Gastroesophageal sphincter (tissue), 4 donors: Measurements from ENCODE around the gene RNF128. TPM values are rescaled to one million over a fixed set of nuclear protein-coding genes. Genes with fewer than 3 reads are reported as not detected.

ENCODE experiments used
- ATAC-seq: fragments of 150-250 bp; one replicate; pipeline ENCODE4 v1.9.1; 2016; ENCODE audit warnings: mild to moderate bottlenecking, moderate library complexity
- H3K27ac ChIP-seq, 4 donors: fragments of 200-600 bp; sonication (generic) in 3 of 4; 1 replicate in 3 of 4; 2 replicates in 1 of 4; pipeline ENCODE4 v1.5.1; 2016 to 2019
- H3K27me3 ChIP-seq: fragments of 200-600 bp; sonication (generic); one replicate; pipeline ENCODE4 v1.5.1; 2019
- H3K36me3 ChIP-seq, 2 donors: fragments of 200-600 bp; sonication (generic); one replicate each; pipeline ENCODE4 v1.5.1; 2019; ENCODE audit warnings: control low read depth in 1 of 2
- H3K4me1 ChIP-seq, 3 donors: fragments of 200-600 bp; sonication (generic); 1 replicate in 2 of 3; 2 replicates in 1 of 3; pipeline ENCODE4 v1.5.1; 2016 to 2019; ENCODE audit warnings: control low read depth in 2 of 3
- H3K4me3 ChIP-seq, 2 donors: fragments of 200-600 bp; sonication (generic); one replicate each; pipeline ENCODE4 v1.5.1; 2019; ENCODE audit warnings: mild to moderate bottlenecking in 1 of 2, moderate library complexity in 1 of 2
- H3K9me3 ChIP-seq, 3 donors: fragments of 200-600 bp; sonication (generic); one replicate each; pipeline ENCODE4 v1.5.1; 2017 to 2019; ENCODE audit warnings: control low read depth in 2 of 3
- EP300 ChIP-seq: sonication (generic); formaldehyde crosslinking; IDR thresholded peaks from one replicate; pipeline ENCODE4 v1.6.1; 2017; ENCODE audit warnings: antibody characterized with exemption, mild to moderate bottlenecking
- POLR2A ChIP-seq, 2 donors: fragments of 450-650 bp; IDR thresholded peaks; one replicate each; pipeline ENCODE4 v1.6.1; 2017; ENCODE audit warnings: antibody characterized with exemption in 2 of 2, mild to moderate bottlenecking in 2 of 2, moderate library complexity in 1 of 2
- POLR2AphosphoS5 ChIP-seq: sonication (generic); formaldehyde crosslinking; IDR thresholded peaks from one replicate; pipeline ENCODE4 v1.6.1; 2017; ENCODE audit warnings: antibody characterized with exemption
- WGBS, 2 donors: methylation state at CpG; one replicate each; pipeline ENCODE4 v1.1.5; 2018; ENCODE audit warnings: low coverage in 1 of 2; 5-methylcytosine and 5-hydroxymethylcytosine counted together
- total RNA-seq, 4 donors: library from RNA; depleted of rRNA; stranded (reverse); fragments of >200 nt; gene quantifications; one replicate each; pipeline ENCODE4 v1.1.0, GENCODE V29; 2016
- TF ChIP-seq, protein P1 (sequence below), 4 experiments: fragments of 200-600 bp in 2 of 4; fragments of 450-650 bp in 2 of 4; sonication (generic) in 1 of 4; IDR thresholded peaks; one replicate each; pipeline ENCODE4 v1.5.1; 2017 to 2019; ENCODE audit warnings: antibody characterized with exemption in 4 of 4, mild to moderate bottlenecking in 2 of 4, moderate library complexity in 2 of 4

The RNF128 gene
- total RNA-seq, 4 donors from 2014 or later = 0.27 to 0.72 TPM; not detected in 2

DNA sequence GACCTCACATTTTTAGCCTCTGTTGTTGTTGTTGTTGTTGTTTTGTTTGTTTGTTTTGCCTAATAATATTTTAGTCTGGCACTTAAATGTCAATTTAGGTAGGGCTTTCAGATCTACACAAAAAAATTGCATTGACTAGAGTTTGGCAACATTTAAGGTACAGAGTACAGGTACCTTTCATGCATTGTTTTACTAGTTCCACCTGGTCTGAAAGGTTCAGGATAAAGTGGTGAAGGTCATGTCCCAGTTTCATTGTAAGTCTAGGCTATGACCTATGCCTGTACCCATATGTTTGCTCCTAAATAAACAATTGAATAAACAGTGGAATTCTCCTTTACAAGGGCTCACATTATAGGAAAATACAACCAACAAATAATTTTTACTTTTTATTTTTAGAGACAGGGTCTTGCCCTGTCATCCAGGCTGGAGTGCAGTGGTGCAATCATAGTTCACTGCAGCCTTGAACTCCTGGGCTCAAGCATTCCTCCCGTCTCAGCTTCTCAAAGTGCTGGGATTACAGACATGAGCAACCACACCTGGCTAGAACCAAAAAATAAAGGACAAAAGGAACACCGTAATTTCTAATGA lies 13.8 kb downstream of the RNF128 start:
- H3K27me3 ChIP-seq = no peaks in the 10 kb centered on the region
- ATAC-seq = no peak
- no peak overlapping the region for H3K4me3 ChIP-seq
- H3K4me1 ChIP-seq = no peaks in the 10 kb centered on the region
- H3K36me3 ChIP-seq = no peaks in the 10 kb centered on the region
- WGBS, 2 donors = 47 to 60% methylated on average over 2 of the region's 2 CpGs
- no peaks in the 10 kb centered on the region for H3K9me3 ChIP-seq
- no peak for TF ChIP-seq POLR2AphosphoS5
- TF ChIP-seq, protein P1, sequence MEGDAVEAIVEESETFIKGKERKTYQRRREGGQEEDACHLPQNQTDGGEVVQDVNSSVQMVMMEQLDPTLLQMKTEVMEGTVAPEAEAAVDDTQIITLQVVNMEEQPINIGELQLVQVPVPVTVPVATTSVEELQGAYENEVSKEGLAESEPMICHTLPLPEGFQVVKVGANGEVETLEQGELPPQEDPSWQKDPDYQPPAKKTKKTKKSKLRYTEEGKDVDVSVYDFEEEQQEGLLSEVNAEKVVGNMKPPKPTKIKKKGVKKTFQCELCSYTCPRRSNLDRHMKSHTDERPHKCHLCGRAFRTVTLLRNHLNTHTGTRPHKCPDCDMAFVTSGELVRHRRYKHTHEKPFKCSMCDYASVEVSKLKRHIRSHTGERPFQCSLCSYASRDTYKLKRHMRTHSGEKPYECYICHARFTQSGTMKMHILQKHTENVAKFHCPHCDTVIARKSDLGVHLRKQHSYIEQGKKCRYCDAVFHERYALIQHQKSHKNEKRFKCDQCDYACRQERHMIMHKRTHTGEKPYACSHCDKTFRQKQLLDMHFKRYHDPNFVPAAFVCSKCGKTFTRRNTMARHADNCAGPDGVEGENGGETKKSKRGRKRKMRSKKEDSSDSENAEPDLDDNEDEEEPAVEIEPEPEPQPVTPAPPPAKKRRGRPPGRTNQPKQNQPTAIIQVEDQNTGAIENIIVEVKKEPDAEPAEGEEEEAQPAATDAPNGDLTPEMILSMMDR (IDR thresholded peaks at IDR 0.05) = no peak
- TF ChIP-seq POLR2A (IDR thresholded peaks at IDR 0.05) = no peak
- TF ChIP-seq EP300 = no peak
- H3K27ac ChIP-seq = no peak overlapping the region

DNA sequence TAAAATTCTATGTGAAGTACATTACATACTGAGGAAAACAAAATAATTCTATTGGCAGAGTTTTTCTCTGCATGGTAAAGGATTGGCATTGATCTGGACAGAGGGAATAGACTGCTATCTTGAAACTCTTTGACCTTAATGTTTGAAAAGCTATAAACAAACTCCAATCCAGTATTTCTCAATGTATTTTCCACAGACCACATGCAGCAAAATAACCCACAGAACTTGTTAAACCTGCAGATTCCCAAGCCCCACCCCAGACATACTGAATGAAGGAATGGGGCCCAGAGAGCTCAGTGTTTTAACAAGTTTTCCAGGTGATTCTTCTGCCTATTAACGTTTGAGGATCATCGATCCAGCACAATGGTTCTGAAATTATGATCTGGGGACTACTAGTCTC lies 15.7 kb downstream of the RNF128 start:
- TF ChIP-seq POLR2A (IDR thresholded peaks at IDR 0.05) (no peak), POLR2AphosphoS5 (no peak), EP300 (no peak)
- TF ChIP-seq, protein P1 (IDR thresholded peaks at IDR 0.05) = no peak
- no peaks in the 10 kb centered on the region for H3K27me3 ChIP-seq
- H3K4me3 ChIP-seq = no peak overlapping the region
- H3K27ac ChIP-seq = no peak overlapping the region
- H3K36me3 ChIP-seq = no peaks in the 10 kb centered on the region
- no peaks in the 10 kb centered on the region for H3K4me1 ChIP-seq
- H3K9me3 ChIP-seq = no peaks in the 10 kb centered on the region
- ATAC-seq = no peak
- 60 to 68% methylated on average over 2 of the region's 2 CpGs for WGBS, 2 donors

DNA sequence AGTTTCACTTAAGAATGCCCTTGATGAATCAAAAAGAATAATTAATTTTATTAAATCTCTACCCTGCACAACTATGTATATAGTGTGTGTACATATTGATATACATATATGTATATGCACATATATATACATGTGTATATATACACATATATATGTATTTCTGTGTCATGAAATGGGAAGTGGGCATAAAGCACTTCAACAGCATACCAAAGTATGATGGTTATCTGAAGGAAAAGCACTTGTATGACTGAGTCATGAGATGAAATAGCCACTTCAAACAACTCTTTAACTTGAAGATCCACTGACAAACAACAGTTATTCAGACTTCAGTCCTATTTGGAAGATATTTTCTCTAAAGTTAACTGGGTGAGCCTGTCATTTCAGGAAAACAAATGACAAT lies 16.3 kb downstream of the RNF128 start:
- H3K4me3 ChIP-seq = no peak overlapping the region
- no peak overlapping the region for H3K27ac ChIP-seq
- no peak for ATAC-seq
- no peaks in the 10 kb centered on the region for H3K9me3 ChIP-seq
- H3K27me3 ChIP-seq = no peaks in the 10 kb centered on the region
- no peaks in the 10 kb centered on the region for H3K36me3 ChIP-seq
- no peak for TF ChIP-seq POLR2AphosphoS5
- no peak for TF ChIP-seq POLR2A (IDR thresholded peaks at IDR 0.05)
- no peak for TF ChIP-seq EP300
- TF ChIP-seq, protein P1 (IDR thresholded peaks at IDR 0.05) = no peak
- no peaks in the 10 kb centered on the region for H3K4me1 ChIP-seq

DNA sequence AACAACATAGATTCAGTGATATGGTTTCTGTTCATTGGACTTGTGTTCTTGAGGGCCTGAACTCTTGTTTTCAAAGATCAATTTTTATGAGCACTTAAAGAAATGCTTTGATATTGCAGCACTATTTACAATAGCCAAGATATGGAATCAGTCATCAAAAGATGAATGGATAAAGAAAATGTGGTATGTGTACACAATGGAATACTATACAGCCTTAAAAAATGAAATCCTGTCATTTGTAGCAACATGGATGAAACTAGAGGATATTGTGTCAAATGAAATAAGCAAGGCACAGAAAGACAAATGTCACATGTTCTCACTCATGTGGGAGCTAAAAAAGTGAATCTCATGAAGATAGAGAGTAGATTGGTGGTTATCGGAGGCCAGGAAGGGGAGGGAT lies 21.9 kb downstream of the RNF128 start:
- WGBS, 2 donors = 80 to 88% methylated on average over 1 of the region's 1 CpG
- TF ChIP-seq EP300 = no peak
- TF ChIP-seq POLR2AphosphoS5 = no peak
- TF ChIP-seq, protein P1 (IDR thresholded peaks at IDR 0.05) = no peak
- no peaks in the 10 kb centered on the region for H3K27me3 ChIP-seq
- H3K27ac ChIP-seq = no peak overlapping the region
- no peak overlapping the region for H3K4me3 ChIP-seq
- H3K9me3 ChIP-seq = no peaks in the 10 kb centered on the region
- no peaks in the 10 kb centered on the region for H3K4me1 ChIP-seq
- ATAC-seq = no peak
- no peaks in the 10 kb centered on the region for H3K36me3 ChIP-seq

DNA sequence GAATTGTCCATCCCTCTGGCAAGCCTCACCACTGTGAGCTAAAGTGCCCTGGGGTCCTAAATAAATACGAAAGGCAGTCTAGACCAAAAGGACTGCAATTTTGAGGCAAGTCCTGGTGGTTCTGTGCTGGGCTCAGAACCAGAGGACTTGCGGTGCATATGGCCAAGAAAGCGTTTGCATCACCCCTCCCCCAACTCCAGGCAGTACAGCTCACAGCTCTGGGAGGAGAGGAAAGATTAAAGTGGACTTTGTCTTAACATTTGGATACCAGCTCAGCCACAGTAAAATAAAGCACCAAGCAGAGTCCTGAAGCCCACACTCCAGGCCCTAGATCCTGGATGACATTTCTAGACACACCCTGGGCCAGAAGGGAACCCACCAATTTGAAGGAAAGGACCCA lies 24.9 kb downstream of the RNF128 start:
- H3K4me1 ChIP-seq = no peaks in the 10 kb centered on the region
- no peak for ATAC-seq
- H3K9me3 ChIP-seq = no peaks in the 10 kb centered on the region
- H3K4me3 ChIP-seq = no peak overlapping the region
- no peaks in the 10 kb centered on the region for H3K36me3 ChIP-seq
- TF ChIP-seq POLR2A (IDR thresholded peaks at IDR 0.05) = no peak
- WGBS, 2 donors = 60% methylated on average over 1 of the region's 3 CpGs; no CpG with 5 or more reads in 1 of the 2 donors
- H3K27me3 ChIP-seq = no peaks in the 10 kb centered on the region
- H3K27ac ChIP-seq = no peak overlapping the region
